LNCAP (cell line): ENCODE results near the gene PRPF19.

Source experiments
- CTCF ChIP-seq: fragments of 450-650 bp; IDR thresholded peaks from 2 replicates; pipeline ENCODE4 v1.5.1; 2017; ENCODE audit warnings: mild to moderate bottlenecking

PRPF19 gene

GRCh38 chr11:60942970-60943565, 36.7 kb upstream of the PRPF19 start:
- no peak for TF ChIP-seq CTCF

- no peak for TF ChIP-seq CTCF
Measured at GRCh38 chr11:60942219-60942618, 35.8 kb upstream of the PRPF19 start.

GRCh38 chr11:60941371-60942119, 35.2 kb upstream of the PRPF19 start:
- TF ChIP-seq CTCF, result no peak

- no peak for TF ChIP-seq CTCF
Measured at GRCh38 chr11:60939855-60940254, 33.5 kb upstream of the PRPF19 start.

- no peak for TF ChIP-seq CTCF
Measured at GRCh38 chr11:60939301-60939700, 32.9 kb upstream of the PRPF19 start.

GRCh38 chr11:60938500-60938899, 32.1 kb upstream of the PRPF19 start:
- TF ChIP-seq CTCF, result no peak

- no peak for TF ChIP-seq CTCF
Measured at GRCh38 chr11:60937811-60938210, 31.4 kb upstream of the PRPF19 start.
